DMS 273 (cell line): ENCODE measurements around the gene SYMPK.
A peak's percentile ranks its signal among the peaks of the same experiment; 100 is the strongest.
"Not testable (repeated sequence)": the region's sequence is repeated elsewhere in the genome, so short reads cannot be mapped to it uniquely, and the experiment has no call there.

Experiments used
- DNase-seq: peaks from one replicate; lab custom pipeline; 2025; ENCODE audit not compliant: unreplicated experiment; lab: John Stamatoyannopoulos, UW

SYMPK gene

DNA sequence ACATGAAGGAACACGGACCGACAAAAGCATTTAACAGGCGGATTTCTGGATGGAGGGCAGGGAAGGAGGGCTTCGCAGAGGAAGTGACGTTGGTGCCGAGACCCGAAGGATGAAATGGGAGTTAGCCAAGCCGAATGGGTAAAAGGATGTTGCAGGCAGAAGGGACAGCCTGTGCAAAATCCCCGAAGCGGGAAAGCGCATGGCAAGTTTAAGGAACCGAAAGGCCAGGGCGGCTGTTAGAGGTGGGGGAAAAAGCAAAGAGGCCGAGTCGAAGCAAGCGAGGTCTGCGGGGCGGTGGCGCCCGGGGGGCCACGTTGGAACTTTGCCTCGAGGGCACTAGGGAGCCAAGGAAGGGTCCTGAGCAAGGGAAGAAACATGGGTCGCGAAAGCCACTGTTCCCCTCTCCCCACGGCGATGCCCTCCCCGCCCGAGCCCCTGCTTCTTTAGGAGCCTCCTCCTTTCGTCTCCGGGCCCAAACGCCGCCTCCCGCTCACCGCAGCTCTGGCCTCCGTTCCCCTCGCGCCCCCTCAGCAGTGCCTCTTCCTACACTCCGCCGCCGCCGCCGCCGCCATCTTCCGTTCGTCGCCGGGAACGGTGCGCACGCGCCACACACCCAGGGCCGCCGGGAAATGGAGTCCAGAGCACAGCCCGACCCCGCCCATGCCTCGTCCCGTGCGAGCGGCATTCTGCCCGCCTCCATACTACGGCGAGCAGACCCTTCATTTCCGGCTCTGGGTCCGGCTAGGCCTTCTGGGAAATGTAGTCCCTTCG lies at the start of gene SYMPK:
SYMPK (minus strand) TSS at position 584 of the 771 bp plus-strand sequence. CDS start 8,652 bp downstream, outside the sequence.
- DNase-seq: peak; percentile 99

DNA sequence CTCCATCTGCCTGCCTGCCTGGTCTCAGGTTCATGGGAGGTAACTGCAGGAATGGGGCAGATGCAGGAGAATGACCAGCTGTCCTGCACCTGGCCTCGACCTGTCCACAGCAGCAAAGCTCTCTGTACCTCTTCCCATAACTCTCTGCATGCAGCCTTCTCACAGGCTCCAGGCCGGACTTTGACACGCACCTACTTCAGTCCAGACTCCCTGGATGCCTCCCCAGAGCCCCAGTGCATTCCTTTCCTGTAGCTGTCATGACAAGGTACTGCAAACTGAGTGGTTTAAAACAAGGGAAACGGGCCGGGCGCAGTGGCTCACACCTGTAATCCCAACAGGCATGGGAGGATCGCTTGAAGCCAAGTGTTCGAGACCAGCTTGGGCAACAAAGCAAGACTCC lies 48.3 kb upstream of the SYMPK start:
- DNase-seq: no peak

DNA sequence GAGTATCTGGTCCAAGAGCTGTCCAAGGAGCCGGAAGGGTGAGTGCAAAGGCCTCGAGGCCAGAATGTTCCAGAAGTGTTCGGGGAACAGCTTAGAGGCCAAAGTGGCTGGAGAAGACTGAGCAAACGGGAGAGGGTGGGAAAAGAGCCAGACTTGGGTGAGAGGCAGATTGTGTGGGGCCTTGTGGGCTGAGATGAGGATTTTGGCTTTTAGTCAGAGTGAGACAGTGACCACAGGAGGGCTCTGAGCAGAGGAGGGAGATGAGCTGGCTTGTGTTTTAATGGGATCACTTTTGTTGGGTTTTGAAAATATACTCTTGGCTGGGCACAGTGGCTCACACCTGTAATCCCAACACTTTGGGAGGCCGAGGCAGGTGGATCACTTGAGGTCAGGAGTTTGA lies 46.0 kb upstream of the SYMPK start:
- DNase-seq: no peak

DNA sequence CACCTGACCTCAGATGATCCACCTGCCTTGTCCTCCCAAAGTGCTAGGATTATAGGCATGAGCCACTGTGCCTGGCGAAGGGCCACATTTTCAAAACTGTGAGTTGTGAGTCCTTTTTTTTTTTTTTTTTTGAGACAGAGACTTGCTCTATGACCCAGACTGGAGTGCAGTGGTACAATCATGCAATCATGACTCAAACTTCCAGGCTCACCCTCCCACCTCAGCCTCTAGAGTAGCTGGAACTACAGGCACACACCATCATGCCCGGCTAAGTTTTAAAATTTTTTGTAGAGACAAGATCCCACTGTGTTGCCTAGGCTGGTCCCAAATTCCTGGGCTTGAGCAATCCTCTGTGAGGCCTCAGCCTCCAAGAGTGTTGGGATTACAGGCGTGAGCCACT lies 43.3 kb upstream of the SYMPK start:
- DNase-seq: no peak

DNA sequence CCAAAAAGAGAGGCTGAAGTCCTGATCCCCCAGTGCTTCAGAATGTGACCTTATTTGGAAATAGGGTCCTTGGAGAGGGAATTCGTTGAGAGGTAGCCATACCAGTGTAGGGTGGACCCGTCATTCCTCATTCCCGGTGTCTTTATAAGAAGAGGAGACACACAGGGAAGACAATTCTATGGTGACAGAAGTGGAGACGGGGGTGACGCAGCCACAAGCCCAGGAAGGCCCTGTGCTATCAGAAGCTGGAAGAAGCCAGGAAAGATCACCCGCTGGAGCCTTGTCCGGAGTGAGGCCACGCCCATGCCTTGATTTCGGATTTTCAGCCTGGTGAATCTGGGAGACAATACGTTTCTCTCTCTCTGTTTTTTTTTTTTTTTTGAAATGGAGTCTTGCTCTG lies 42.1 kb upstream of the SYMPK start:
- no peak for DNase-seq

DNA sequence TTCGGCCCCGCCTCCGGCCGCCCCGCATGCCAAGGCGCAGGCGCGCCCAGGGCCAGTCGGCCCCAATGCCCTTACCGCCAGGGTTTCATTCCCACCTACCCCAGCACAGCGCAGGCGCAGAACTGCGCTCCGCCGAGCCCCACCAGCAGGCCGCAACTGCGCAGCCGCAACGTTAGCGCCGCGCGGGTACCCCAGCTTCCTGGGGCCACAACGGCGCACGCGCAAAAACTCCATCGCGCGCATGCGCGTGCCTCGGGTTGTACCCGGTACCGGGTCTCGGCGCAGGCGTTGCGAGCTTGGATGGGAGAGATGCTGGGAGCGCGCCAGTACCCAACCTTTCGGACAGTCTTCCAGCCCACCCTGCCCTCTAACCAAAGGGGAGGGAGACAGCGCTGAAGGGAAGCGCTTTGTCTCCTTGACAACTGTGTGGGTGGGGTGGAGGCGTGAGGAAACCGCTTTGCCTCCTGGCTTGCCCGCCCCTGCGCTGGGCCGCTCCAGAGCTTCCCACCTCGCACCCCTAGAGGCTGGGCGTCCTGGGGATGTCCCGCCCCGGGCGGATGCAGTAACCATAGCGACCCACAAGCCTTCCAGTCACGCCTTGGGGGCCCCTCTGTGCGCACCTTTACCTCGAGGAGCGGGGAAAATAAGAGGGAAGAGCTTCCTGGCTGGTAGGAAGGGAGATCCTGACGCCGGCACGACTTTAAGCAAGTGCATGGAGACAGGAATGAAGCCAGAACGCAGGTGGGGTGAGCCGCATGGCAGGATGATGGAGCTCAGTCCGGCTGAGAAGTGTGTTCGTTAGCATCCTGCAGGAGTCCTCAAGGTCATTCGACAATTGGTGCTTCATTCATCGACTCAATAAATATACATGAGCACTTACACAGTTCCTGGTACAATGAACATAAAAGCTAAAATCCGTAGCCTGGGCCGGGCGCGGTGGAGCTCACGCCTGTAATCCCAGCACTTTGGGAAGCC lies 40.0 kb upstream of the SYMPK start:
- DNase-seq: peak; percentile 99

DNA sequence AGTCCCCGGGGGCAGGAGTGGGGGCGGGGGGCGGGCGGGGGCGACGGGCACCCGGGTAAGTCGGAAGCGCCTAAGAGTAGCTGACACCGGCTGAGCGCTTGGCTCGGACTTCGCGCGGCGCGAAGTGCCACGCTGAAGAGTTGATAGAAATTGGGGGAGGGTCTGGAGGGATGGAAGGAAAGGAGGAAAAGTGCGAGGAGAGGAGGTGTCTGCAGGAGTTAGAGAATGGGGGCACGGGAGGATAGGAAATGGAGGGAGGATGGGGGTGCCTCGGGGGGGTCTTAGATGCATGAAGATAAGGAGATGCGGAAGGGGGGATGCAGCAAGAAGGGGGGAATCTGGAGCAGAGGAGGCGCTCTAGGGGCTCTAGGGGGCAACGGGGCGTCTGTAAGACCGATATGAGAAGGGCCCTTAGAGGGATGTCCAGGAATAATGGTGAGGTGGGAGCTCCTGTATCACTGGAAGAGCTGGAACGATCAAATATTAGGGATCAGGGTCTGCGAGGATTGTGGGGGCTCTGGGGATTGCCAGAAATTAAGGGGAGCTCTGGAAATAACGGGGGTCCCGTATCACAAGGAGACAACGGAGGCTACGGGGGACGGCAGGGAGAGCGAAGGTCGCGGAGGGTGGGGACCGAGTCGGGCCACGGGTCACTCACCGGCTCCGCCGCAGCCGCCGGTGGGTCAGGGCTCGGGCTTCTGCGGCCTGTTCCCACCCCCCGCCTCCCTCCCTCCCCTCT lies 39.1 kb upstream of the SYMPK start, which contains the start of gene MYPOP:
MYPOP (minus strand) TSS at position 702 of the 739 bp plus-strand sequence. CDS start 840 bp downstream, outside the sequence.
- DNase-seq: peak; percentile 65

DNA sequence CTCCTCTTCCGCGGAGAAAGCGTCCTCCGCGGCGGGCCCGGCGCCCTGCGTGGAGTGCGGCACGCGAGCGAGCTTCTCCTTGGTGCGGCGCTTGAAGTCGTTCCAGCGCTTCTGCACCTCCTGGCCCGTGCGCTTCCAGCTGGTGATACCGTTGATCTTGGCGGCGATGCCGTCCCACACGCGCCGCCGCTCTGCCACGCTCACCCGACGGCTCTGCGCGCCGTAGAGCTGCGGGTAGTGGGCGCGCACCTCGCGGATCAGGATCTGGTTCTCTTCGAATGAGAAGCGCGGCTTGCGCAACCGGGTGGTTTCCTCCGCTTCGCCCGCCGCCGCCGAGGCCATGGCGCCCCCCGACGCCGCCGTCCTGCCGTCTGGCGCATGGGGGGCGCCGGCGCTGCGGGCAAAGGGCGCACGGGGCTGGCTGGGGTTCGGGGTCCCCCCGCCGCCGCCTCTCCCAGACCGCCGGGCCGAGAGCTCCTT lies 38.5 kb upstream of the SYMPK start:
- DNase-seq: peak; percentile 56

DNA sequence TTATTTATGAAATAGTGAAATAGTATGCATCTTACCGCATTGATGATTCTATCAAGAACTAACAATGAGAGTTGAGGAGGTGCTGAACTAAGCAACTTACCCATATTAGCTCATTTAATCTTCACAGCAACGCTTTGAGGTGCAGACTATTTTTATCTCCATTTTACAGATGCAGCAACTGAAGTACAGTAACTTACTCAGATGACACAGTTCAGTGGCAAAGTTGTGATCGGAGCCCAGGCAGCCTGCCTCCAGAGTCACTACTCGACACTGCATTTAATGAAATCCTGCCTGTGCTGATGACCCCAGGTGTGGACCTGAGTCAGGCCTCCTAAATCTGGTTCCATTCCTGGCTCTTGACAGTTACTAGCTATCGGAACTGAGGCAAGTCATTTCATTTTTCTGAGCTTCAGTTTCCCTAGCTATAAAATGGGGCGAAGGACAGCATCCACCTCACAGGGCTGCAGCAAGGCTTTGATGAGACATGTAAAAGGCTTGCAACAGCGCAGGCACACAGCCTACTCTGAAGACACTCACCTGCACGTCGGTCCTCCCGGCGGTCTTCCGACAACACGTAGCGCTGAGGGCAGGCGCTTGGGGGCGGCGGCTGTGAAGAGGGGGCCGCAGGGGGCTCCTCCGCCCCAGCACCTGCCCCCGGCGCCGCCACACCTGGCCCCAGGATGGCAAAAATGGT lies 37.9 kb upstream of the SYMPK start:
- no peak for DNase-seq

DNA sequence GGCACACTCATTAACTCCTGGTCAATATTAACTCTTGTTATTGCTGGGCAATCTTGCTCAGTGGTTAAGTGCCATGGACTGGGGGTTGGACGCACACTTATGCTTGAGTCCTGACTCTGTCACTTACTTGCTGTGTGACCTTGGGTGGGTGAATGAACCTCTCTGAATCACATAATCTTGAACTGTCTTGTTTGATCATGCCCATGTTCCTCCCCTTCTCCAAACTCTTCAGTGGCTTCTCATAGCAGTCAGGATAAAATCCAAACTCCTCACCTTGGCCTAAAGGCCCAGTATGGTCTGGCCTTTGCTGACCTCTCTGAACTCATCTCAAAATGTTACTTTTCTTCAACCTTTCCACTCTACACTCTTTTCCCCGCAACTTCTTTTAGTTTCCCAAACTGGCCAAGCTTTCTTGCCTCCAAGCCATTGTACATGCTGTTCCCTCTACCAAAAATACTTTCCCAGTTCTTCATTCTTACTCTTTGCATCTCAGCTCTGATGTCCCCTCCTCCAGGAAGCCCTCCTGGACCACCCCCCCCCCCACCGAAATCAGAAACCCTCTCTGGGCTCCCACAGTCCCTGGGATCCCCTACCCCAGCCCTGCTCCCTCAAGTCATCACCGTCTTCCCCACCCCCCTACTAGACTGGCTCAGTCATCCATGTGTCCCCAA lies 37.1 kb upstream of the SYMPK start:
- DNase-seq: no peak

DNA sequence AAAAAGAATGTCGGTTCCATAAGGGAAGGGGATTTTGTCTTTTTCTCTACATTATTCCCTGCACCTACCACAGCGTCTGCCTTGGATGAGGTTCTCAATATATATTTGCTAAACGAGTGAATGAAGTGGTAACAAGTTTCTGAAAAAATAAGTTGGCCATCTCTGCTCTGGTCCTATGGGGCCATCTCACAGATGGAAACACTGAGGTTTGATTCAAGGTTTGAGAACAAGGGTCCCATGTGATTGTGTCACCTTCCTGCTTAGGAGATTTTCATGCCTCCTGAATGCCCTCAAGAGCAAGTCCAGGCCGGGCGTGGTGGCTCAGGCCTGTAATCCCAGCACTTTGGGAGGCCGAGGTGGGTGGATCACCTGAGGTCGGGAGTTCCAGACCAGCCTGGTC lies 36.3 kb upstream of the SYMPK start:
- DNase-seq: no peak

DNA sequence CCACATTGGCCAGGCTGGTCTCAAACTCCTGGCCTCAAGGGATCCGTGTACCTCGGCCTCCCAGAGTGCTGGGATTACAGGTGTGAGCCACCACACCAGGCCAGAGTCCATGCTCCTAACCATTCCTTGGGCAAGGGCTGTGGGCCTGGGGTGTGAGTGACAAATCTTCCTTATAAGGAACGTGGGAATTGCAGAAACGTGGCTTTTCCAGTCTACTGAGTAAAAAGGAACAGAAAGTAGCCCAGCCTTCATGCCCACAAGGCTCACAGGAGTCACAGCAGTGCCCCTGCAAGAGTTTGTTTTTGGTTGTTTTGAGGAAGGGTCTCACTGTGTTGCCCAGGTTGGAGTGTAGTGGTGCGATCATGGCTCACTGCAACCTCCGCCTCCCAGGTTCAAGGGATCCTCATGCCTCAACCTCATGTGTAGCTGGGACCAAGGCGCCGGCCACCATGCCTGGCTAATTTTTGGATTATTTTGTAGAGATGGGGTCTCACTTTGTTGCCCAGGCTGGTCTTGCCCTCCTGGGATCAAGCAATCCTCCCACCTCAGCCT lies 34.4 kb upstream of the SYMPK start:
- no peak for DNase-seq

DNA sequence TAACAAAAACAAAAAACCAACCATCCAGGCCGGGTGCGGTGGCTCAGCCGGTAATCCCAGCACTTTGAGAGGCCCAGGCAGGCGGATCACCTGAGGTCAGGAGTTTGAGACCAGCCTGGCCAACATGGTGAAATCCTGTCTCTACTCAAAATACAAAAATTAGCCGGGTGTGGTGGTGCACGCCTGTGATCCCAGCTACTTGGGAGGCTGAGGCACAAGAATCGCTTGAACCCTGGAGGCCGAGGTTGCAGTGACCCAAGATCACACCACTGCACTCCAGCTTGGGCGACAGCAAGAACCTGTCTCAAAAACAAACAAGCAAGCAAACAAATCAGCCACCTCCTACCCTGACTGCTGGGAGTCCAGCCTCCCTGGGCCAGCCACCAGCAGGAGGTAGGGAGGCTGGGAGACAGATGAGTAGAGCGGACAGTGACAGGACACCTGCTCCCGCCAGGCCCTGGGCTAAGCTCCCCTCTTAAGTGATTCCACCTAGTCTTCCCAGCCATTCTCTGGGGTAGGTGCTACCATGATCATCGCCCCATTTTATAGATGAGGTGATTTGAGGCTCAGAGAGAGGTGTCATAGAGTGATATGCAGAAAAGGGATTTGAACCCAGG lies 33.1 kb upstream of the SYMPK start:
- DNase-seq: not testable (repeated sequence)

DNA sequence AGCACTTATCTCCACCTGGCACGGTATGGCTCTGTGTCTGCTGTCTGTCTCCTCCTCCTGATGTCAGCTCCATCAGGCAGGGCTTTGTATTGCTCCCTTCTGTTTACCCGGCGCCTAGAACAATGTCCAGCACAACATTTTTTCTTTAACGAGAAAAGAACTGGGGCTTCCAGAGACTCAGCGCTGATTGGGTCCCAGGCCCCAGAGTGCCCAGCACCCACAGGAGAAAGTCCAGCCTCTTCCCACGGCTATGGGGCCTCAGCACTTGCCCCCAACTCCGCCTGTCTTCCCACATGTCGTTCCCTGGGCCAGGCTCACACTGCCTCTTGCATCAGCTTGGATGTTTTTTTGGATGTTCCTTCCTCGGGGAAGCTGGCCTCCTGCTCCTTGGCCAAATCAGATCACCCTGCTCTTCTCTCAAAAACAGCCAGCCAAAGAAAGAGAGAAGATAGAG lies 32.6 kb upstream of the SYMPK start:
- DNase-seq: no peak

DNA sequence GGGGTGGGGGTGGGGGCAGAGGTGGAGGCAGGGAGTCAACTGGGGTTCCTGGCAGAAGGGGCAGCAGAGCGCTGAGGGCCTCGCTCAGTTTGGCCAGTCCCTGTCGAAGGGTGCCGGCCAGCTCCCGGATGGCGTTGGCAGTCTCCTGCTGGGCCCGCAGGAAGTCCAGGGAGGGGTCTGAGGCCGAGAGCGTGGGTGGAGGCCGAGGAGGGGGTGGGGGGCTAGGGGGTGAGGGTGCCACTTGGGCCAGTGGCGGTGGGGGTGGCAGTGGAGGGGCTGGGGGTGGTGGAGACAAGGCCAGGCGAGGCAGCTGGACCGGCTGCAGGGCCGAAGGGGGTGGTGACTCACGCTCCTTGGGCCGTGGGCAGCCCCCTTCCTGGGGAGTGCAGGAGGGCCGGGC lies 27.9 kb upstream of the SYMPK start:
- no peak for DNase-seq

DNA sequence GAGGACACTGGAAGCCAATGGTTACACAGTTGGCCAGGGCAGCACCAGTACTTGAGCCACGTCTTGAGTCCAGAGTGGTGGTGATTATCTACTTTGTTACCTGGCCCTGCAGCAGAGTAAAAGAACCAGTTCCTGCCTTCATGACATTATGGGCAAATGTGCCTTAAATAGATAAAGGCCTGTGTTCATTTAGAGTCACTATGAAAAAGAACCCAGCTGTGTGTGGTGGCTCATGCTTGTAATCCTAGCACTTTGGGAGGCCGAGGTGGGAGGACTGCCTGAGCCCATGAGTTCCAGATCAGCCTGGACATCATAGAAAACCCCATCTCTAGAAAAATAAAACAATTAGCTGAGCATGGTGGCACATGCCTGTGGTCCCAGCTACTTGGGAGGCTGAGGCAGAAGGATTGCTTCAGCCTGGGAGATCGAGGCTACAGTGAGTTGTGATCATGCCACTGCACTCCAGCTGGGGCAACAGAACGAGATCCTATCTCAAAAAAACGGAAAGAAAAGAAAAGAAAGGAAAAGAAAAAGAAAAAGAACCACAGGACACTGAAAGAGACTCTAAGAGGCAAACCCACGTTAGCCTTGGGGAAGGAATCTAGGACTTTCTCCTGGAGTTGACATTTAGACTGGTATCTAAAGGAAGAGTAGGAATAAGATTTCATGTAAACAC lies 26.4 kb upstream of the SYMPK start:
- DNase-seq: no peak

DNA sequence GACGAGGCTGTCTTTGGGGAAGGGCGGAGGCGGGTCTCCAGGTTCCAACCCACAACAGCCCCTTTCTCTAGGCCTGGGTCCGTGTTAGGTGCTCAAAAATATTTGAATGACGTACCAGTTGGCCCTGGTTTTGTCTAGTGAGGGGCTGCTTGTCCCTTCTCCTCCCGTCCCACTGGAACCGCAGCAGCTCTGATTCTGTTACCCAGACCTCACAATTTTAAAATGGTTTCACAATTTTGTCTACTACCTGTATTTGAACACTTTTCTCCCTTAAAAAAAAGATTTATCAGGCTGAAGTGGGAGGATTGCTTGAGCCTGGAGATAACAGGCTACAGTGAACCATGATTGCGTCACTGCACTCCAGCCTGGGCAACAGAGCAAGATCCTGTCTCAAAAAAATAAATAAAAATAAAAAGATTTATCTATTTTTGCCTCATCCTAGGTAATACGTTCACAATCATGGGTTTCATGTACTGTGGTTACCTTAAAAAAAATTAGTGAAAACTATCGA lies 24.3 kb upstream of the SYMPK start:
- no peak for DNase-seq
